Islet precursor cell (in vitro differentiated cells): Measurements from ENCODE around the gene RPS6KC1.
A peak's percentile ranks its signal among the peaks of the same experiment; 100 is the strongest.
"Not testable (repeated sequence)": the region's sequence is repeated elsewhere in the genome, so short reads cannot be mapped to it uniquely, and the experiment has no call there.

Experiments
- DNase-seq: peaks from one replicate; pipeline ENCODE4 v3.0.0-alpha.2; 2018

Gene RPS6KC1

GRCh38 chr1:213111502-213111901 is 60.5 kb downstream of the RPS6KC1 start:
- no peak for DNase-seq

- not testable (repeated sequence) for DNase-seq
Observed at GRCh38 chr1:213112723-213113122, 61.7 kb downstream of the RPS6KC1 start.

GRCh38 chr1:213117699-213118180 is 66.7 kb downstream of the RPS6KC1 start:
- DNase-seq = not testable (repeated sequence)

- no peak for DNase-seq
Observed at GRCh38 chr1:213119794-213120193, 68.8 kb downstream of the RPS6KC1 start.

GRCh38 chr1:213120386-213120785 is 69.3 kb downstream of the RPS6KC1 start:
- DNase-seq = no peak

GRCh38 chr1:213120961-213121360 is 69.9 kb downstream of the RPS6KC1 start:
- no peak for DNase-seq

GRCh38 chr1:213122514-213122929 is 71.5 kb downstream of the RPS6KC1 start:
- DNase-seq = no peak

- DNase-seq = no peak
Observed at GRCh38 chr1:213123087-213123486, 72.0 kb downstream of the RPS6KC1 start.

- DNase-seq = no peak
Observed at GRCh38 chr1:213123536-213123935, 72.5 kb downstream of the RPS6KC1 start.

- DNase-seq = no peak
Observed at GRCh38 chr1:213124590-213124989, 73.5 kb downstream of the RPS6KC1 start.

GRCh38 chr1:213125643-213126042 is 74.6 kb downstream of the RPS6KC1 start:
- DNase-seq = no peak

GRCh38 chr1:213127074-213127473 is 76.0 kb downstream of the RPS6KC1 start:
- DNase-seq = no peak

GRCh38 chr1:213131851-213132655 is 81.0 kb downstream of the RPS6KC1 start:
- DNase-seq = no peak

GRCh38 chr1:213135572-213135971 is 84.5 kb downstream of the RPS6KC1 start:
- DNase-seq = no peak

- DNase-seq = peak; percentile 85
Observed at GRCh38 chr1:213136190-213136917, 85.3 kb downstream of the RPS6KC1 start.

GRCh38 chr1:213138391-213138790 is 87.3 kb downstream of the RPS6KC1 start:
- DNase-seq = no peak

GRCh38 chr1:213138892-213139291 is 87.9 kb downstream of the RPS6KC1 start:
- DNase-seq = no peak

- no peak for DNase-seq
Observed at GRCh38 chr1:213148905-213149304, 97.9 kb downstream of the RPS6KC1 start.

- DNase-seq = not testable (repeated sequence)
Observed at GRCh38 chr1:213150090-213150489, 99.0 kb downstream of the RPS6KC1 start.

- no peak for DNase-seq
Observed at GRCh38 chr1:213154056-213154685, 103.1 kb downstream of the RPS6KC1 start.

- DNase-seq = no peak
Observed at GRCh38 chr1:213159376-213159775, 108.3 kb downstream of the RPS6KC1 start.

GRCh38 chr1:213160442-213160841 is 109.4 kb downstream of the RPS6KC1 start:
- DNase-seq = not testable (repeated sequence)

- DNase-seq = no peak
Observed at GRCh38 chr1:213162338-213162737, 111.3 kb downstream of the RPS6KC1 start.

GRCh38 chr1:213162862-213163261 is 111.8 kb downstream of the RPS6KC1 start:
- no peak for DNase-seq
